SK-N-SH (cell line): ENCODE measurements around the gene DDX54. TPM values are rescaled to one million over a fixed set of nuclear protein-coding genes. Genes with fewer than 3 reads are reported as not detected.

Experiments
- CTCF ChIA-PET: fragments of 300-600, 350-600 bp; formaldehyde crosslinking; extraction: SDS; loops from one replicate; lab custom pipeline; 2021; lab: Yijun Ruan, JAX
- POLR2A ChIA-PET: fragments of 350-600 bp; sonication (Branson Sonifier 250); formaldehyde crosslinking; extraction: SDS; loops from one replicate; lab custom pipeline; 2020; ENCODE audit warnings: antibody characterized with exemption, inconsistent platforms; lab: Yijun Ruan, JAX
- DNase-seq: peaks from one replicate; pipeline ENCODE4 v3.0.0; 2012
- H2AFZ ChIP-seq: fragments of 200-600 bp; sonication (generic); 2 replicates; pipeline ENCODE4 v1.8.1; 2016; ENCODE audit warnings: antibody characterized with exemption, mild to moderate bottlenecking, low read depth
- H3F3A ChIP-seq: fragments of 200-600 bp; sonication (generic); replicated peaks from 2 replicates; pipeline ENCODE3; 2016; ENCODE audit warnings: antibody characterized with exemption, mild to moderate bottlenecking; ENCODE audit not compliant: insufficient read depth
- H3K27ac ChIP-seq, 2 experiments: fragments of 200-500 bp in 1 of 2; fragments of 200-600 bp in 1 of 2; sonication (Bioruptor generic) in 1 of 2; sonication (generic), shearing (Covaris generic) in 1 of 2; 2 replicates each; pipeline versions ENCODE4 v1.5.1 to v1.6.1; 2014 to 2016; ENCODE audit warnings: low read depth in 2 of 2, inconsistent platforms in 1 of 2, low read length in 1 of 2, mild to moderate bottlenecking in 1 of 2, mixed read lengths in 1 of 2
- H3K27me3 ChIP-seq: fragments of 200-600 bp; sonication (generic), shearing (Covaris generic); 2 replicates; pipeline ENCODE4 v1.6.1; 2016; ENCODE audit warnings: mixed run types; ENCODE audit not compliant: insufficient read depth
- H3K36me3 ChIP-seq, 2 experiments: fragments of 200-500 bp in 1 of 2; fragments of 200-600 bp in 1 of 2; sonication (Bioruptor generic) in 1 of 2; sonication (generic) in 1 of 2; replicated peaks in 1 of 2; 2 replicates each; pipeline versions ENCODE3 to v1.5.1; 2014 to 2016; ENCODE audit warnings: low read length in 1 of 2, mild to moderate bottlenecking in 1 of 2; ENCODE audit not compliant: insufficient read depth in 2 of 2, control insufficient read depth in 1 of 2
- H3K4me1 ChIP-seq, 2 experiments: fragments of 200-500 bp in 1 of 2; fragments of 200-600 bp in 1 of 2; sonication (Bioruptor generic) in 1 of 2; sonication (generic), shearing (Covaris generic) in 1 of 2; 2 replicates each; pipeline versions ENCODE4 v1.5.1 to v1.6.1; 2014 to 2016; ENCODE audit warnings: low read depth in 1 of 2, low read length in 1 of 2, mixed run types in 1 of 2; ENCODE audit not compliant: insufficient read depth in 2 of 2, control insufficient read depth in 1 of 2
- H3K4me2 ChIP-seq: fragments of 200-600 bp; sonication (generic), shearing (Covaris generic); 2 replicates; pipeline ENCODE4 v1.6.1; 2017; ENCODE audit warnings: mixed run types
- H3K4me3 ChIP-seq, 2 experiments: fragments of 200-500 bp in 1 of 2; fragments of 200-600 bp in 1 of 2; sonication (Bioruptor generic) in 1 of 2; sonication (generic), shearing (Covaris generic) in 1 of 2; 2 replicates each; pipeline versions ENCODE4 v1.5.1 to v1.8.1; 2014 to 2016; ENCODE audit warnings: low read depth in 2 of 2, inconsistent platforms in 1 of 2, low read length in 1 of 2, mild to moderate bottlenecking in 1 of 2, mixed read lengths in 1 of 2, moderate library complexity in 1 of 2
- H3K79me2 ChIP-seq: fragments of 200-600 bp; sonication (generic); 2 replicates; pipeline ENCODE4 v1.8.1; 2017; ENCODE audit warnings: mild to moderate bottlenecking; ENCODE audit not compliant: insufficient read depth
- H3K9ac ChIP-seq: fragments of 200-600 bp; sonication (generic); 2 replicates; pipeline ENCODE4 v1.6.1; 2017; ENCODE audit warnings: mixed run types
- H3K9me2 ChIP-seq: fragments of 200-600 bp; sonication (generic); 2 replicates; pipeline ENCODE4 v1.6.1; 2017; ENCODE audit warnings: mixed run types
- H3K9me3 ChIP-seq: fragments of 200-600 bp; sonication (generic); 2 replicates; pipeline ENCODE4 v1.6.1; 2017; ENCODE audit warnings: mixed run types, mild to moderate bottlenecking, moderate library complexity
- H4K20me1 ChIP-seq: fragments of 200-600 bp; sonication (generic); 2 replicates; pipeline ENCODE4 v1.6.1; 2017; ENCODE audit warnings: mild to moderate bottlenecking, mixed run types; ENCODE audit not compliant: insufficient read depth
- CHD2 ChIP-seq: fragments of 150-350 bp; IDR thresholded peaks from 2 replicates; pipeline ENCODE4 v1.6.1; 2018; ENCODE audit warnings: low read length; ENCODE audit not compliant: partially characterized antibody
- CTCF ChIP-seq: fragments of 200-600 bp; sonication (generic); IDR thresholded peaks from 2 replicates; pipeline ENCODE4 v1.6.1; 2017; ENCODE audit warnings: antibody characterized with exemption, mild to moderate bottlenecking, moderate library complexity
- FOXJ3 ChIP-seq: sonication (generic); formaldehyde crosslinking; IDR thresholded peaks from 2 replicates; pipeline ENCODE4 v1.5.1; 2020; ENCODE audit warnings: mild to moderate bottlenecking, missing genetic modification reagents
- GABPA ChIP-seq: IDR thresholded peaks from 2 replicates; pipeline ENCODE4 v1.4.0; 2012; ENCODE audit warnings: low read depth, mild to moderate bottlenecking
- GATA2 ChIP-seq: sonication (generic); formaldehyde crosslinking; IDR thresholded peaks from 2 replicates; pipeline ENCODE4 v1.5.0; 2020; ENCODE audit warnings: mild to moderate bottlenecking, missing genetic modification reagents
- JUND ChIP-seq: IDR thresholded peaks from 2 replicates; pipeline ENCODE4 v1.4.0; 2012
- NRF1 ChIP-seq: IDR thresholded peaks from 2 replicates; pipeline ENCODE4 v1.6.1; 2012; ENCODE audit warnings: low read depth, mild to moderate bottlenecking, low read length
- RXRA ChIP-seq: IDR thresholded peaks from 2 replicates; pipeline ENCODE4 v1.4.0; 2012; ENCODE audit warnings: low read depth, mild to moderate bottlenecking, borderline replicate concordance
- ZBTB33 ChIP-seq: IDR thresholded peaks from 2 replicates; pipeline ENCODE4 v1.4.0; 2012; ENCODE audit warnings: low read depth, borderline replicate concordance
- WGBS: methylation state at CpG from one replicate; pipeline ENCODE4 v1.1.6; 2017; ENCODE audit warnings: low lambda C conversion rate; 5-methylcytosine and 5-hydroxymethylcytosine counted together
- polyA plus RNA-seq, 3 experiments: library from polyadenylated mRNA; depleted of rRNA; stranded (reverse); fragments of >200 nt; gene quantifications; 2 replicates each; pipeline ENCODE4 v1.2.3, GENCODE V29; 2012
- TF ChIP-seq, protein P1 (sequence below): IDR thresholded peaks from 2 replicates; pipeline ENCODE4 v1.6.1; 2012; ENCODE audit warnings: mild to moderate bottlenecking, low read depth, low read length, moderate library complexity

The DDX54 gene
- polyA plus RNA-seq, 1 of the 3 experiments (the other 2 are of a cell fraction), result 69.9 TPM

DNA sequence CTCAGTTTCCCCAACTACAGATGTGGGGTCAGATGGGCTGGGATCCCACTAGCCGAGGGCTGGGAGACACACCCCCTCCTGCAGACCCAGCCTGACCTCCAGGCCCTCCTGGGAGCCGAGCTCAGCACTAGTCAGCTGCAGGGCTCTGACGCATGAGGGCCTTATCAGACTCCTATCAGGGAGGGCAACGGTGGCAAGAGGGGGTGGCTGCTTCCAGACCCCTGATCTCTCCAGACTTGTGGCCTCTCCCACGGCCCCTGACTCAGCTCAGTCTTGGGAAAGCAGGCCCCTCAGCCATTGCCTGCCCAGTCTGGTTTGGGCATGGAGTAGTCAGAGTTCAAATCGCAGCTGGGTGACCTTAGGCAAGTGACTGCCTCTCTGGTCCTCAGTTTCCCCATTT lies 52.2 kb downstream of the DDX54 start:
- H3K36me3 ChIP-seq, result no peaks in the 10 kb centered on the region
- no peaks in the 10 kb centered on the region for H3K79me2 ChIP-seq
- H3K27ac ChIP-seq, result no peak overlapping the region
- TF ChIP-seq FOXJ3 (CRISPR knock-in tag) (no peak), NRF1 (no peak), GATA2 (CRISPR knock-in tag) (no peak), CHD2 (no peak), JUND (no peak), RXRA (no peak), CTCF (no peak), GABPA (no peak), ZBTB33 (no peak)
- TF ChIP-seq, protein P1, sequence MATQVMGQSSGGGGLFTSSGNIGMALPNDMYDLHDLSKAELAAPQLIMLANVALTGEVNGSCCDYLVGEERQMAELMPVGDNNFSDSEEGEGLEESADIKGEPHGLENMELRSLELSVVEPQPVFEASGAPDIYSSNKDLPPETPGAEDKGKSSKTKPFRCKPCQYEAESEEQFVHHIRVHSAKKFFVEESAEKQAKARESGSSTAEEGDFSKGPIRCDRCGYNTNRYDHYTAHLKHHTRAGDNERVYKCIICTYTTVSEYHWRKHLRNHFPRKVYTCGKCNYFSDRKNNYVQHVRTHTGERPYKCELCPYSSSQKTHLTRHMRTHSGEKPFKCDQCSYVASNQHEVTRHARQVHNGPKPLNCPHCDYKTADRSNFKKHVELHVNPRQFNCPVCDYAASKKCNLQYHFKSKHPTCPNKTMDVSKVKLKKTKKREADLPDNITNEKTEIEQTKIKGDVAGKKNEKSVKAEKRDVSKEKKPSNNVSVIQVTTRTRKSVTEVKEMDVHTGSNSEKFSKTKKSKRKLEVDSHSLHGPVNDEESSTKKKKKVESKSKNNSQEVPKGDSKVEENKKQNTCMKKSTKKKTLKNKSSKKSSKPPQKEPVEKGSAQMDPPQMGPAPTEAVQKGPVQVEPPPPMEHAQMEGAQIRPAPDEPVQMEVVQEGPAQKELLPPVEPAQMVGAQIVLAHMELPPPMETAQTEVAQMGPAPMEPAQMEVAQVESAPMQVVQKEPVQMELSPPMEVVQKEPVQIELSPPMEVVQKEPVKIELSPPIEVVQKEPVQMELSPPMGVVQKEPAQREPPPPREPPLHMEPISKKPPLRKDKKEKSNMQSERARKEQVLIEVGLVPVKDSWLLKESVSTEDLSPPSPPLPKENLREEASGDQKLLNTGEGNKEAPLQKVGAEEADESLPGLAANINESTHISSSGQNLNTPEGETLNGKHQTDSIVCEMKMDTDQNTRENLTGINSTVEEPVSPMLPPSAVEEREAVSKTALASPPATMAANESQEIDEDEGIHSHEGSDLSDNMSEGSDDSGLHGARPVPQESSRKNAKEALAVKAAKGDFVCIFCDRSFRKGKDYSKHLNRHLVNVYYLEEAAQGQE, result no peak
- H3K4me1 ChIP-seq, result peaks cover 0 to 2% of the 10 kb centered on the region in 2 experiments; a peak in 1 of 4 replicates
- no peak overlapping the region for H3K4me2 ChIP-seq
- H3K27me3 ChIP-seq, result no peaks in the 10 kb centered on the region
- no peaks in the 10 kb centered on the region for H3K9me2 ChIP-seq
- DNase-seq, result peak; percentile 34
- 49% methylated on average over 3 of the region's 6 CpGs for WGBS
- no peak overlapping the region for H2AFZ ChIP-seq
- ChIA-PET CTCF (interaction anchor here (1.6 to 6.4 kb wide), 5 partner anchors 12 to 84 kb away, joined by 7 to 49 read pairs (median 8); partner anchors contain the start of gene CFAP73), POLR2A (no interaction called here)
- H3F3A ChIP-seq, result no peaks in the 10 kb centered on the region
- no peak overlapping the region for H3K4me3 ChIP-seq
- H3K9me3 ChIP-seq, result no peaks in the 10 kb centered on the region
- no peaks in the 10 kb centered on the region for H4K20me1 ChIP-seq
- H3K9ac ChIP-seq, result no peak overlapping the region
